NCI-H187 treated with DMSO at 0.1 percent for 48 hours (cell line): ENCODE data around the gene PXYLP1.

Source experiments
- DNase-seq: peaks from one replicate; lab custom pipeline; 2025; lab: John Stamatoyannopoulos, UW

The PXYLP1 gene

GRCh38 chr3:141228395-141228794 is 3.2 kb upstream of the PXYLP1 start:
- peak; percentile 29 for DNase-seq

- DNase-seq, result no peak
These were observed 2.5 kb upstream of the PXYLP1 start for GRCh38 chr3:141229132-141229531.

GRCh38 chr3:141230293-141230692 is 1.3 kb upstream of the PXYLP1 start:
- DNase-seq, result no peak

GRCh38 chr3:141231952-141232823 is 563 bp downstream of the PXYLP1 start:
- DNase-seq, result no peak

- no peak for DNase-seq
These were observed 2.0 kb downstream of the PXYLP1 start for GRCh38 chr3:141233457-141234161.

- DNase-seq, result no peak
These were observed 2.7 kb downstream of the PXYLP1 start for GRCh38 chr3:141234283-141234682.

GRCh38 chr3:141235661-141236171 is 4.1 kb downstream of the PXYLP1 start:
- DNase-seq, result no peak

GRCh38 chr3:141236361-141236760 is 4.7 kb downstream of the PXYLP1 start:
- DNase-seq, result no peak

- no peak for DNase-seq
These were observed 6.3 kb downstream of the PXYLP1 start for GRCh38 chr3:141237701-141238521.

- no peak for DNase-seq
These were observed 8.1 kb downstream of the PXYLP1 start for GRCh38 chr3:141239511-141240281.

- DNase-seq, result no peak
These were observed 8.7 kb downstream of the PXYLP1 start for GRCh38 chr3:141240286-141240685.

- no peak for DNase-seq
These were observed 9.3 kb downstream of the PXYLP1 start for GRCh38 chr3:141240687-141241615.

GRCh38 chr3:141241616-141242376 is 10.2 kb downstream of the PXYLP1 start:
- DNase-seq, result no peak

GRCh38 chr3:141242377-141243092 is 10.9 kb downstream of the PXYLP1 start:
- no peak for DNase-seq

GRCh38 chr3:141243271-141243707 is 11.7 kb downstream of the PXYLP1 start:
- DNase-seq, result peak; percentile 55

GRCh38 chr3:141246224-141246957 is 14.8 kb downstream of the PXYLP1 start:
- no peak for DNase-seq

GRCh38 chr3:141246958-141247301 is 15.3 kb downstream of the PXYLP1 start:
- DNase-seq, result no peak

- no peak for DNase-seq
These were observed 16.4 kb downstream of the PXYLP1 start for GRCh38 chr3:141248064-141248463.
